Measurements from ENCODE around the gene TRAPPC14.

The TRAPPC14 gene

DNA sequence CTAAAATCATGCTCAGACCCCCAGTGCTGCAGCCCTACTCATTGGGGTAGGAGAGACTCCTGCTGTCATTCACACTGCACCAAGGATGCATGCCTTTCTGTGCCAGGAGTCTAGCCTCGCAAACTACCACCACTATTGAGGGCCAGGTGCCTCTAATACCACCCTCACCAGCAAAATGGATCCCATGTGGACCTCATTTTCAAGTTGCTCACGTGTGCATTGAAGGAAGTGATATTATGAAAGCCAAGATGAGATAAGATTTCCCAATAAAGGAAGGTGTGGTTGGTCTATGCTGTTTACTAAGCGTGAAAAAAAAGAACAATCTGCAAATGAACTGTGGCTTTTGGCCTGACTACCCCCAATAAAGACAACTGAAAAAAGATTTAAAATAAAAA is 17.0 kb downstream of the TRAPPC14 start:
- Histone ChIP-seq H3K4me1 (ENCODE audit: control insufficient read depth, insufficient read depth, low read length) (no peaks in the 10 kb centered on the region), H3K27ac (ENCODE audit: extremely low read depth, low read depth, low read length) (no peak overlapping the region), H3K36me3 (ENCODE audit: control insufficient read depth in 2 of 2, insufficient read depth in 1 of 2, low read length in 2 of 2) (no peaks in the 10 kb centered on the region), H3K9me3 (ENCODE audit: control insufficient read depth, insufficient read depth, low read depth, low read length) (no peaks in the 10 kb centered on the region), H3K4me3 (ENCODE audit: low read depth, low read length) (no peak overlapping the region)
- no peak for TF ChIP-seq IKZF3 (tag by site-specific recombination; IDR thresholded peaks at IDR 0.05)
- TF ChIP-seq ZNF768 (tag by site-specific recombination; IDR thresholded peaks at IDR 0.05) = no peak
- no peak for TF ChIP-seq ZNF76 (tag by site-specific recombination; IDR thresholded peaks at IDR 0.05; ENCODE audit: borderline replicate concordance, low read depth)
- TF ChIP-seq SETDB1 (IDR thresholded peaks at IDR 0.05; ENCODE audit: insufficient read length, low read length) = no peak
- TF ChIP-seq GFI1B (tag by site-specific recombination; IDR thresholded peaks at IDR 0.05) = no peak
- TF ChIP-seq SP2 (tag by site-specific recombination; IDR thresholded peaks at IDR 0.05) = no peak
- TF ChIP-seq ZNF433 (tag by site-specific recombination; IDR thresholded peaks at IDR 0.05; ENCODE audit: low read depth) = no peak
- no peak for TF ChIP-seq ZNF223 (tag by site-specific recombination; IDR thresholded peaks at IDR 0.05)
- TF ChIP-seq HIC1 (tag by site-specific recombination; IDR thresholded peaks at IDR 0.05) = no peak
- no peak for TF ChIP-seq ZNF138 (tag by site-specific recombination; IDR thresholded peaks at IDR 0.05; ENCODE audit: borderline replicate concordance)
- TF ChIP-seq ZNF26 (tag by site-specific recombination; IDR thresholded peaks at IDR 0.05) = no peak
- TF ChIP-seq ZNF571 (tag by site-specific recombination; IDR thresholded peaks at IDR 0.05) = no peak
- POLR2A ChIA-PET = interaction anchor here (0.9 kb wide), 1 partner anchor 40 kb away, joined by 5 read pairs; the partner anchor contains the start of gene AP4M1
- CTCF ChIA-PET = interaction anchor here (1.5 to 2.6 kb wide), 2 partner anchors 10 to 13 kb away, joined by 8 to 33 read pairs; no protein-coding TSS in a partner anchor

DNA sequence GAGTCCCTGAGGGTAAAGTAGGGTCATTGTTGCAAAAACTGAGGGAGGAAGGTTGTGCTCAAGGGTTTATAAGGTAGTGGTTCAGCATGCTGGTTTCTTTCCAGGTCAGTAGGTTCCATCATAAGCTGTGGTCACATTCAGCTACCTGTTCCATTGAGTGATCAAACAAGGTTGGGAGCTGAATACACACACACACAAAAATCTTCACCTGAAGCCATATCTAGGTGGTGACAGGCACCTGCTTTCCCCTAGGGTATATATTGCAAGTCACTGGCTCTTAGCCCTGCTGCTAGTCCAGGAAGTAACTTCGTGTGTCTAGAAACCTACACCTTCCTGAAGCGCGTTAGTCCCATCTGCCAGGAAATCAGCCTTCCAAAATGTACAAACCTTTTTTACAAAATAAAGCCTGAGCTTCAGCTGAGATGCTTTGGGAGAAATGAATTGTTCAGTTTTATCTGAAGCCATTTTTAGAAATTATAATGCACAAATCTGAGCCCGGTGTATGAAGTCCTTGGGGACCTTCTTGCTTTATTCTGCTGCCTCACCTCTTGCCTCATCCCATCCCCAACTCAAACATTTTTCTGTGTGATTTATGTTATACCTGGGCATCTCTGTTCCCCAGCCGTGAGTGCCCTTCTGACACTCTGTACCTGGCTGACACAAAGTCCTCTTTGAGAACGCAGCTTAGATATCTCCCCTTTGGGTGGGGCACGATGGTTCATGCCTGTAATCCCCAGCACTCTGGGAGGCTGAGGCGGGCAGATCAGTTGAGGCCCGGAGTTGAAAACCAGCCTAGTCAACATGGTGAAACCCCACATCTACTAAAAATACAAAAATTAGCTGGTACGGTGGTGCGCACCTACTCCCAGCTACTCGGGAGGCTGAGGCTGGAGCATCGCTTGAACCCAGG is 20.4 kb downstream of the TRAPPC14 start:
- H3K4me1 ChIP-seq (ENCODE audit: control insufficient read depth, insufficient read depth, low read length) = no peaks in the 10 kb centered on the region
- H3K4me3 ChIP-seq (ENCODE audit: low read depth, low read length) = no peak overlapping the region
- H3K27ac ChIP-seq (ENCODE audit: extremely low read depth, low read depth, low read length) = no peak overlapping the region

GRCh38 chr7:100132697-100133151 is 25.8 kb downstream of the TRAPPC14 start:
- no peak overlapping the region for H3K27ac ChIP-seq (ENCODE audit: extremely low read depth, low read depth, low read length)
- H3K9me3 ChIP-seq (ENCODE audit: control insufficient read depth, insufficient read depth, low read depth, low read length) = no peaks in the 10 kb centered on the region
- ChIA-PET CTCF (interaction anchor here (0.6 to 8.7 kb wide), 43 partner anchors 8 to 1731 kb away, joined by 3 to 119 read pairs (median 4); partner anchors contain the start of genes AP4M1, GAL3ST4, GPC2 and LAMTOR4), POLR2A (interaction anchor here (0.7 to 1.5 kb wide), 6 partner anchors 16 to 296 kb away, joined by 3 to 7 read pairs (median 4); partner anchors contain the start of genes AP4M1, LAMTOR4, MCM7 and ZCWPW1)
- no peaks in the 10 kb centered on the region for H3K4me1 ChIP-seq (ENCODE audit: control insufficient read depth, insufficient read depth, low read length)
- no peaks in the 10 kb centered on the region for H3K36me3 ChIP-seq (ENCODE audit: control insufficient read depth in 2 of 2, insufficient read depth in 1 of 2, low read length in 2 of 2)
- no peak overlapping the region for H3K4me3 ChIP-seq (ENCODE audit: low read depth, low read length)
- TF ChIP-seq ZNF629 (tag by site-specific recombination; IDR thresholded peaks at IDR 0.05) (no peak), ZNF202 (tag by site-specific recombination; IDR thresholded peaks at IDR 0.05; ENCODE audit: borderline replicate concordance) (no peak), EGR2 (tag by site-specific recombination; IDR thresholded peaks at IDR 0.05; ENCODE audit: low read depth) (no peak), ZNF837 (tag by site-specific recombination; IDR thresholded peaks at IDR 0.05) (no peak), KLF9 (tag by site-specific recombination; IDR thresholded peaks at IDR 0.05; ENCODE audit: low read depth) (no peak), MYNN (tag by site-specific recombination; IDR thresholded peaks at IDR 0.05; ENCODE audit: borderline replicate concordance) (no peak), ZNF280D (tag by site-specific recombination; IDR thresholded peaks at IDR 0.05) (no peak), ZNF792 (tag by site-specific recombination; IDR thresholded peaks at IDR 0.05) (no peak)

More for the DNA sequence above, 20.4 kb downstream of the TRAPPC14 start:
- POLR2A ChIA-PET = interaction anchor here (0.8 to 2.1 kb wide), 2 partner anchors 11 to 69 kb away, joined by 4 to 8 read pairs; partner anchors contain the start of gene LAMTOR4
- TF ChIP-seq ZNF791 (tag by site-specific recombination; IDR thresholded peaks at IDR 0.05) (no peak), ZNF544 (tag by site-specific recombination; IDR thresholded peaks at IDR 0.05) (no peak), SP7 (tag by site-specific recombination; IDR thresholded peaks at IDR 0.05) (no peak), ZBTB8A (tag by site-specific recombination; IDR thresholded peaks at IDR 0.05) (no peak), FEZF1 (tag by site-specific recombination; IDR thresholded peaks at IDR 0.05) (no peak), ZNF248 (tag by site-specific recombination; IDR thresholded peaks at IDR 0.05) (no peak), ZNF747 (tag by site-specific recombination; IDR thresholded peaks at IDR 0.05) (no peak), ZNF701 (tag by site-specific recombination; IDR thresholded peaks at IDR 0.05) (no peak), ZBTB48 (tag by site-specific recombination; IDR thresholded peaks at IDR 0.05) (no peak)
- CTCF ChIA-PET = interaction anchor here (0.6 to 2.1 kb wide), 6 partner anchors 7 to 468 kb away, joined by 3 to 7 read pairs (median 4); no protein-coding TSS in a partner anchor
- Histone ChIP-seq H3K9me3 (ENCODE audit: control insufficient read depth, insufficient read depth, low read depth, low read length) (no peaks in the 10 kb centered on the region), H3K36me3 (ENCODE audit: control insufficient read depth in 2 of 2, insufficient read depth in 1 of 2, low read length in 2 of 2) (no peaks in the 10 kb centered on the region)

All from HEK293 (cell line).